AG09309 (cell line): ENCODE data around the gene PRDM16.

Source experiments
- DNase-seq: peaks from one replicate; pipeline ENCODE4 v3.0.0-alpha.2; 2010; ENCODE audit warnings: low read depth
- H3K4me3 ChIP-seq: 2 replicates; pipeline ENCODE4 v1.5.1; 2011; ENCODE audit warnings: mild to moderate bottlenecking, low read depth, low read length, moderate library complexity; ENCODE audit not compliant: control insufficient read depth
- CTCF ChIP-seq: IDR thresholded peaks from 2 replicates; pipeline ENCODE4 v1.5.1; 2011; ENCODE audit warnings: mild to moderate bottlenecking, low read depth, low read length, inconsistent platforms; ENCODE audit not compliant: insufficient read depth, control insufficient read depth; ENCODE audit errors: missing control alignments

PRDM16 gene

GRCh38 chr1:3261007-3261968 lies 192.3 kb downstream of the PRDM16 start:
- no peak overlapping the region for H3K4me3 ChIP-seq
- DNase-seq, result no peak
- TF ChIP-seq CTCF, result no peak

DNA sequence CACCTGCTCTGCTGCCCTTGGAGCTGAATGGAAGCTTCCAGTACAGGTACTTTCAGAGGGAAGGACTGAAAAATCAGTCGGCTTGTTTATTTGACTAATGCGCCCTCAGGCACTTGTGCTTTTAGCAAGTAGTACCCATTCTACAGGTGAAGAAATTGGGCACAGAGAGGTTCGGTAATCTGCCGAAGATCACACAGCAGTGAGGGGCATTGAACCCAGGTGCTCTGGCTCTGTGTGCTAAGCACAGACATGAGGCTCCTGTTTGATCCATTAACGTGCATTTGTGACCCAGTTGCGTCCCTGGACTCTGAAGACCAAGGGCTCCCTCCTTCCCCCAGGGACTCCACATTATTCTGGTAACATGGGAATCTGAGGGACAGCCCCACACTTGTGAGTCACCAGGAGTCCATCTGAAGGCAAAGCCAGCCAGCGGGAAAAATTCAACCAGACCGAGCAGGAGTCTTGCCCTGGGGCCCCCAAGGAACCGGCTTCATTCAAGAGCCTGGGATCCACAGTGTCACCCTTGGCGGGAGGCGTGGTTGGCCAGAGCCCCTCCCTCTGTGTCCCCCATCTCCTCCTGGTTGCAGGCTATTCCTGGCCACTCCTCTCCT lies 193.1 kb downstream of the PRDM16 start:
- TF ChIP-seq CTCF, result no peak
- no peak for DNase-seq
- H3K4me3 ChIP-seq, result no peak overlapping the region

GRCh38 chr1:3262681-3263286 lies 193.8 kb downstream of the PRDM16 start:
- no peak for TF ChIP-seq CTCF
- no peak for DNase-seq
- no peak overlapping the region for H3K4me3 ChIP-seq

DNA sequence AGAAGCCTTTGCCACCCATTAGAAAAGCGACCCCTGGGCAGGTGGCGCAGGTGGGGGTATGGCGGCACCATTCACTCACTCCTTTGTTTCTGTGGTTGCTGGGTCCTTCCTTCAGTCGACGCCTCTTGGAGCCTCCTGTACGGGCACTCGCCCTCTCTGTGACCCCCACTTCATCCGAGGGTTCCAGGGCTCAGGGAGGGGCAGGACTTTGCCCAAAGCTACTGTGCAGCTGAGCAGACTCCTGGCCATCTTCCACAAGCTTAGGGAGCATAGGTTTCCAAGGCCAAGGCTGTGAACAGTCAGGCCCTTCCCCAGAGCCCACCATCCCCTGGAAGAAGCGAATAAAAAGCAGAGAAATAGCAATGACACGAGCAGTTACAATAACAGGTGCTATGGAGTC lies 194.8 kb downstream of the PRDM16 start:
- TF ChIP-seq CTCF, result no peak
- H3K4me3 ChIP-seq, result no peak overlapping the region
- no peak for DNase-seq

- no peak for DNase-seq
- H3K4me3 ChIP-seq, result no peak overlapping the region
- TF ChIP-seq CTCF, result no peak
Observed at GRCh38 chr1:3264456-3264855, 195.5 kb downstream of the PRDM16 start.

DNA sequence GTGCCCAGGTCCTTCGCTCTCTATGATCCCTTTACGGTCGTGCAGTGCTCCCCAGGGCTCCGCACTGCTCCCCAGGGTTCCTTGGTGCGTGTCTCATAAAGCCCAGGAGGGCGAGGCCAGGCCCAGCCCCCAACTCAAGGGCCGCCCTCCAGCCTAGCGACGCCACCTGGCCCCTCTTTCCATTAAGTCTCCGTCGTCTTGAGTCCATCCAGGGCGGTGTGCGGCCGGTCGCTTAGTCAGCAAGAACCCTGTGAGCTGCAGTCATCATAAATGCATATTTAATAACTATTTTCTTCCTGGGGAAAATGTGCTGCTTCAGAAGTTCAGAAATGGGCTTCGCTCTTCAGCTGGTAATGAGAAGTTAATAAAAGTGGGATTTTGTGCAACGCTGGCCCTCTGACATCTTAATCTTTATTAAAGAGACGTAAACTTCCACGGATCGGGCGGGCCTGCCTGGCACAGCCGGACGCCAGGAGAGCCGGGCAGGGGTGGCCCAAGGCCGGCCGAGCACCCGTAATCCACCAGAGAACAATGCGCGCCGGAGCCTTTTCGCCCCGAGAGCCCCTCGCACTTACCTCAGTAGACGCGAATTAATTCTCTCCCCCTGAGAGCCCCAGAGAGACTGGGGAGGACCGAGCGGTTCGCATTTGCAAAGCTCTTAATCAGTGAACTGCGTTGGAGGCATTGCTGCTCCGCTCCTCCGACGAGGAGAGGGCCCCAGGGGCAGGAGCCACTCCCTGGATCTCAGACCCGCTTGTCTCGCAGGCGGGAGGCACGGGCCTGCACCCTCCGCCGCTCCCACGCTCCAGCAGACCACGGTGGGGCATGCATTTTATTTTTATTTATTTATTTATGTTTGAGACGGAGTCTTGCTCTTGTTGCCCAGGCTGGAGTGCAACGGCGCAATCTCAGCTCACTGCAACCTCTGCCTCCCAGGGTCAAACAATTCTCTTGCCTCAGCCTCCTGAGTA lies 197.1 kb downstream of the PRDM16 start:
- no peak for TF ChIP-seq CTCF
- no peak overlapping the region for H3K4me3 ChIP-seq
- no peak for DNase-seq
